ENCODE data around the gene WFDC5. TPM values are rescaled to one million over a fixed set of nuclear protein-coding genes. Genes with fewer than 3 reads are reported as not detected.

WFDC5 gene
- total and polyA plus RNA-seq, 2 donors (not counting 3 experiments of a cell fraction or from before 2014, with no cell fraction given), result not detected

- Histone ChIP-seq H2AFZ (ENCODE audit: low read depth, low read length) (no peak overlapping the region), H4K20me1 (replicated peaks; ENCODE audit: control insufficient read depth, extremely low read depth, insufficient read depth, low read length) (no peaks in the 10 kb centered on the region), H3K4me2 (ENCODE audit: insufficient read depth, low read length) (no peak overlapping the region), H3K79me2 (ENCODE audit: control insufficient read depth, insufficient read depth, low read length) (no peaks in the 10 kb centered on the region), H3K9ac (replicated peaks; ENCODE audit: extremely low read depth, insufficient read depth, low read length) (no peak overlapping the region), H3K9me3 (replicated peaks; ENCODE audit: control insufficient read depth, insufficient read depth, low read length) (no peaks in the 10 kb centered on the region), H3K27me3 (ENCODE audit: control insufficient read depth in 2 of 2, insufficient read depth in 2 of 2, low read length in 2 of 2) (peaks cover 18 to 20% of the 10 kb centered on the region in 2 experiments), H3K27ac (ENCODE audit: insufficient read depth, low read depth, low read length) (no peak overlapping the region), H3K4me1 (ENCODE audit: control insufficient read depth, extremely low read depth, insufficient read depth, low read length) (no peaks in the 10 kb centered on the region), H3K4me3 (replicated peaks in 1 of 3; ENCODE audit: insufficient read depth in 1 of 3, low read depth in 1 of 3, low read length in 3 of 3) (no peak overlapping the region), H3K36me3 (ENCODE audit: control insufficient read depth in 2 of 2, extremely low read depth in 1 of 2, insufficient read depth in 2 of 2, low read length in 2 of 2) (no peaks in the 10 kb centered on the region), H3K9me1 (replicated peaks; ENCODE audit: control insufficient read depth, extremely low read depth, insufficient read depth, low read length) (no peaks in the 10 kb centered on the region)
- BruUV-seq (replicated peaks), result no TSS peak
- dilution Hi-C loops (cut with MboI; ENCODE audit: extremely low pct_ligation_motif_present, low sequenced_read_pairs), result no loop called here
- TF ChIP-seq FOS (IDR thresholded peaks at IDR 0.05; ENCODE audit: borderline replicate concordance, insufficient read depth, low read length) (no peak), JUN (IDR thresholded peaks at IDR 0.05; ENCODE audit: borderline replicate concordance, insufficient read depth, insufficient read length, low read depth) (no peak), GATA2 (IDR thresholded peaks at IDR 0.05; ENCODE audit: insufficient read depth, insufficient read length, low read depth, low read length) (no peak), POLR2A (IDR thresholded peaks at IDR 0.05; ENCODE audit: low read depth, low read length) (no peak), POLR2AphosphoS5 (IDR thresholded peaks at IDR 0.05; ENCODE audit: insufficient read depth, low read depth, low read length) (no peak), MYC (IDR thresholded peaks at IDR 0.05; ENCODE audit: low read depth, low read length) (no peak), EZH2 (IDR thresholded peaks at IDR 0.05; ENCODE audit: borderline replicate concordance, low read depth, low read length, severe bottlenecking) (no peak)
- TF ChIP-seq, protein P1, sequence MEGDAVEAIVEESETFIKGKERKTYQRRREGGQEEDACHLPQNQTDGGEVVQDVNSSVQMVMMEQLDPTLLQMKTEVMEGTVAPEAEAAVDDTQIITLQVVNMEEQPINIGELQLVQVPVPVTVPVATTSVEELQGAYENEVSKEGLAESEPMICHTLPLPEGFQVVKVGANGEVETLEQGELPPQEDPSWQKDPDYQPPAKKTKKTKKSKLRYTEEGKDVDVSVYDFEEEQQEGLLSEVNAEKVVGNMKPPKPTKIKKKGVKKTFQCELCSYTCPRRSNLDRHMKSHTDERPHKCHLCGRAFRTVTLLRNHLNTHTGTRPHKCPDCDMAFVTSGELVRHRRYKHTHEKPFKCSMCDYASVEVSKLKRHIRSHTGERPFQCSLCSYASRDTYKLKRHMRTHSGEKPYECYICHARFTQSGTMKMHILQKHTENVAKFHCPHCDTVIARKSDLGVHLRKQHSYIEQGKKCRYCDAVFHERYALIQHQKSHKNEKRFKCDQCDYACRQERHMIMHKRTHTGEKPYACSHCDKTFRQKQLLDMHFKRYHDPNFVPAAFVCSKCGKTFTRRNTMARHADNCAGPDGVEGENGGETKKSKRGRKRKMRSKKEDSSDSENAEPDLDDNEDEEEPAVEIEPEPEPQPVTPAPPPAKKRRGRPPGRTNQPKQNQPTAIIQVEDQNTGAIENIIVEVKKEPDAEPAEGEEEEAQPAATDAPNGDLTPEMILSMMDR (IDR thresholded peaks at IDR 0.05; ENCODE audit: extremely low read depth in 1 of 2, insufficient read depth in 1 of 2, low read depth in 1 of 2, low read length in 2 of 2), result no peak
- TF ChIP-seq, protein P2, sequence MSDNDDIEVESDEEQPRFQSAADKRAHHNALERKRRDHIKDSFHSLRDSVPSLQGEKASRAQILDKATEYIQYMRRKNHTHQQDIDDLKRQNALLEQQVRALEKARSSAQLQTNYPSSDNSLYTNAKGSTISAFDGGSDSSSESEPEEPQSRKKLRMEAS (IDR thresholded peaks at IDR 0.05; ENCODE audit: insufficient read depth, insufficient read length), result no peak
- no peak for DNase-seq (ENCODE audit: low read depth, low spot score)
- POLR2A ChIA-PET, result no interaction called here
- CTCF ChIA-PET, result interaction anchor here (1.4 to 12.2 kb wide), 5 partner anchors 9 to 81 kb away, joined by 4 to 411 read pairs (median 106); no protein-coding TSS in a partner anchor
- intact Hi-C loops (cut with micrococcal nuclease), result no loop called here
- no peak for FAIRE-seq
Observed at GRCh38 chr20:45094201-45094600, 20.8 kb downstream of the WFDC5 start.
